Brain microvascular endothelial cell (primary cell): ENCODE measurements around the gene MACROD2.
"Not testable (repeated sequence)": the region's sequence is repeated elsewhere in the genome, so short reads cannot be mapped to it uniquely, and the experiment has no call there.

Experiments
- DNase-seq: peaks from one replicate; pipeline ENCODE4 v3.0.0-alpha.2; 2020
- H3K27ac ChIP-seq: fragments of 250-450 bp; sonication (Bioruptor Pico); 2 replicates; pipeline ENCODE4 v1.5.1; 2020; ENCODE audit warnings: mild to moderate bottlenecking, moderate library complexity
- H3K27me3 ChIP-seq: fragments of 250-450 bp; sonication (Bioruptor Pico); replicated peaks from 2 replicates; pipeline ENCODE4 v1.5.1; 2020; ENCODE audit warnings: mild to moderate bottlenecking
- H3K36me3 ChIP-seq: fragments of 250-450 bp; sonication (Bioruptor Pico); replicated peaks from 2 replicates; pipeline ENCODE4 v1.5.1; 2020; ENCODE audit warnings: mild to moderate bottlenecking
- H3K4me3 ChIP-seq: 2 replicates; pipeline ENCODE4 v1.5.1; 2011; ENCODE audit warnings: low read depth, mild to moderate bottlenecking, control low read depth, low read length, moderate library complexity
- in situ Hi-C: cut with HindIII; loops from 2 replicates; pipeline ENCODE4 v1.10.0; 2017; ENCODE audit warnings: low sequenced_read_pairs, low pct_ligation_motif_present
- TF ChIP-seq, protein P1 (sequence below): IDR thresholded peaks from 2 replicates; pipeline ENCODE4 v1.5.1; 2011; ENCODE audit warnings: low read depth, mild to moderate bottlenecking, moderate library complexity, low read length, control low read depth, inconsistent platforms; ENCODE audit errors: missing control alignments

The MACROD2 gene

DNA sequence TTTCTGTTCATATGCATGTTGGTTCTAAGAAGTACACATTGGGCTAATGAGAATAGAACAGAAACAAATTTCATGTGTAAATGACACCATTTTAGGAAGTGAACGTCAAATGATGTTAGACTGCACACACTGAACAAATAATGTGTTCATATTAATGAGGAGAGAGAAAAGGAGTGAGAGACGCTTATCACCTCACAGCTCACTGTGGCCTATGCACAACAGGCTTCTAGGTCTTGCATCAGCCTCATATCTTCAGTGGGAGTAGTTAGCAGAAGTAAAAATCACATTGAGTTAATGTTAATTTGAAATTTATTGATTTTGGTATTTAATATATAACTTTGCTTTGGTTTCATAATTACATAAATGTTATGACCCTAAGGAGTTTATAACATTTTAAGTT, 454.9 kb downstream of the MACROD2 start:
- DNase-seq, result no peak
- in situ Hi-C loops, result no loop called here
- H3K36me3 ChIP-seq, result no peaks in the 10 kb centered on the region
- no peak overlapping the region for H3K4me3 ChIP-seq
- H3K27ac ChIP-seq, result no peak overlapping the region
- TF ChIP-seq, protein P1, sequence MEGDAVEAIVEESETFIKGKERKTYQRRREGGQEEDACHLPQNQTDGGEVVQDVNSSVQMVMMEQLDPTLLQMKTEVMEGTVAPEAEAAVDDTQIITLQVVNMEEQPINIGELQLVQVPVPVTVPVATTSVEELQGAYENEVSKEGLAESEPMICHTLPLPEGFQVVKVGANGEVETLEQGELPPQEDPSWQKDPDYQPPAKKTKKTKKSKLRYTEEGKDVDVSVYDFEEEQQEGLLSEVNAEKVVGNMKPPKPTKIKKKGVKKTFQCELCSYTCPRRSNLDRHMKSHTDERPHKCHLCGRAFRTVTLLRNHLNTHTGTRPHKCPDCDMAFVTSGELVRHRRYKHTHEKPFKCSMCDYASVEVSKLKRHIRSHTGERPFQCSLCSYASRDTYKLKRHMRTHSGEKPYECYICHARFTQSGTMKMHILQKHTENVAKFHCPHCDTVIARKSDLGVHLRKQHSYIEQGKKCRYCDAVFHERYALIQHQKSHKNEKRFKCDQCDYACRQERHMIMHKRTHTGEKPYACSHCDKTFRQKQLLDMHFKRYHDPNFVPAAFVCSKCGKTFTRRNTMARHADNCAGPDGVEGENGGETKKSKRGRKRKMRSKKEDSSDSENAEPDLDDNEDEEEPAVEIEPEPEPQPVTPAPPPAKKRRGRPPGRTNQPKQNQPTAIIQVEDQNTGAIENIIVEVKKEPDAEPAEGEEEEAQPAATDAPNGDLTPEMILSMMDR, result no peak
- no peaks in the 10 kb centered on the region for H3K27me3 ChIP-seq

DNA sequence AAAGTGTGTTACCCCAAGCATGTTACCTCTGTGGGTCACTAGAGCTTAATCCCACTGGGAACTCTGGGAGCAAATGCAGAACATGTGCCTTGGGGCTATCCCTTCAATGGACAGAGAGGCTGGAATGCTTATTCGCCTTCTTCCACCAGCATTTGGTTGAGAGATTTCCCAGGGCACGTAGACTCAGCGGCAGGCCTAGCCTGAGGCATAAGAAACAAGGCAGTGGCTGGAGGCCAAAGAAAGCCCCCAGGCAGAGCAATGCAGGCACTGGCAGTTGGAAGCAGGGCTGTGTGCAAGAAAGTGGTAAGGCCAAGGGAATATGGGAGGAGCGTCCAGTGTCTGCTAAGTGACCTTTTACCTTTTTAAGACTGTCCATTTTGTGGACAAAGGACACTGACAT, 456.1 kb downstream of the MACROD2 start:
- H3K36me3 ChIP-seq, result no peaks in the 10 kb centered on the region
- H3K27ac ChIP-seq, result no peak overlapping the region
- TF ChIP-seq, protein P1, result no peak
- no peaks in the 10 kb centered on the region for H3K27me3 ChIP-seq
- DNase-seq, result no peak
- in situ Hi-C loops, result no loop called here
- no peak overlapping the region for H3K4me3 ChIP-seq

DNA sequence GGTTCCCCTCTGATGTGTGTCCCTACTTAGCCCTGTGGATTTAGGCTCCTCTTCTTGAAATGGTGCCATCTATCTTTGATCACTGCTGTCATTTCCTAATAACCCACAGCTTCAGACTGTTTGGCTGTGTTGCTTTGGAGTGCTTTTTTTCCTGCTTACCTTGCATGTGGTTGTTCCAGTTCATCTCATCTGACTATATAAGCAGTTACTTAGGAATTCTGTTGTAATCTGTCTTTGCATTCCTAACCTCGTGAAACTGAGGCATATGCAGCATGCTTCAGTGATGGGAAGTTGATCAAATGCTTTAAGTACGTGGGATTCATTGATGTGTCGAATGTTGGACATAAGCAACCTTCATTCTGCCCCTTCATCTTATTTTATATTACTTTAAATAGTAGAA, 457.9 kb downstream of the MACROD2 start:
- in situ Hi-C loops, result no loop called here
- no peaks in the 10 kb centered on the region for H3K36me3 ChIP-seq
- TF ChIP-seq, protein P1, result no peak
- no peak overlapping the region for H3K27ac ChIP-seq
- DNase-seq, result no peak
- H3K27me3 ChIP-seq, result no peaks in the 10 kb centered on the region
- H3K4me3 ChIP-seq, result no peak overlapping the region

DNA sequence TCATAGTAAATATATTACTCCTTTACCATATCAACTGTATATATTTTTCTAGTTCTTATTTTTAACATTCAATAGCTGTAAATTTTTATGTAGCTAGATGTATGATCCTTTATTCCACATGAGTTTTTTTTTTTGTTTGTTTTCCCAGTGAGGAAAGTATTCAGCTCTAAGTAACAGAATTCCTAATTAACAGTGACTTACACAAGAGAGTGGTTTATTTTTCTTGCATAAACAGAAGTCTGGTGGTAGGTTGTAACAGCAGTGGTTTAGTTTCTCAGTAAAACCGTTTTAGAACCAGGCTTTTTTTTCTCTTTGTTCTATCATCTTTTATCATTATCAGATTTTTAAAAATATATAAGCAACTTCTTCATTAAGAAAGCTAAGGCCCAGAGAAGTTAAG, 459.0 kb downstream of the MACROD2 start:
- H3K4me3 ChIP-seq, result no peak overlapping the region
- TF ChIP-seq, protein P1, result no peak
- H3K27ac ChIP-seq, result no peak overlapping the region
- no peak for DNase-seq
- in situ Hi-C loops, result no loop called here
- H3K27me3 ChIP-seq, result no peaks in the 10 kb centered on the region
- H3K36me3 ChIP-seq, result no peaks in the 10 kb centered on the region

DNA sequence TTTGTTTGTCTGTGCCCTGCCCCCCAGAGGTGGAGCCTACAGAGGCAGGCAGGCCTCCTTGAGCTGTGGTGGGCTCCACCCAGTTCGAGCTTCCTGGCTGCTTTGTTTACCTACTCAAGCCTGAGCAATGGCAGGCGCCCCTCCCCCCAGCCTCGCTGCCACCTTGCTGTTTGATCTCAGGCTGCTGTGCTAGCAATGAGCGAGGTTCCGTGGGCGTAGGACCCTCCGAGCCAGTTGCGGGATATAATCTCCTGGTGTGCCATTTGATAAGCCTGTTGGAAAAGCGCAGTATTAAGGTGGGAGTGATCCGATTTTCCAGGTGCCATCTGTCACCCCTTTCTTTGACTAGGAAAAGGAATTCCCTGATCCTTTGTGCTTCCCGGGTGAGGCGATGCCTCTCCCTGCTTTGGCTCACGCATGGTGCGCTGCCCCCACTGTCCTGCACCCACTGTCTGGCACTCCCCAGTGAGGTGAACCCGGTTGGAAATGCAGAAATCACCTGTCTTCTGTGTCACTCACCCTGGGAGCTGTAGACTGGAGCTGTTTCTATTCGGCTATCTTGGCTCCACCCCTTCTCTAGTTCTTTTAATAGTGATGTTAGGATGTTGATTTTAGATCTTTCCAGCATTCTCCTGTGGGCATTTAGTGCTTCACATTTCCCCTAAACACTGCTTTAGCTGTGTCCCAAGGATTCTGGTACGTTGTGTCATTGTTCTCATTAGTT, 471.9 kb downstream of the MACROD2 start:
- H3K4me3 ChIP-seq, in situ Hi-C loops, H3K27ac ChIP-seq, H3K36me3 ChIP-seq, H3K27me3 ChIP-seq, DNase-seq: not testable (repeated sequence)

- no peak overlapping the region for H3K27ac ChIP-seq
- H3K4me3 ChIP-seq, result no peak overlapping the region
- no peaks in the 10 kb centered on the region for H3K36me3 ChIP-seq
- in situ Hi-C loops, result no loop called here
- TF ChIP-seq, protein P1, result no peak
- H3K27me3 ChIP-seq, result no peaks in the 10 kb centered on the region
- DNase-seq, result no peak
Observed at GRCh38 chr20:14470231-14470899, 475.0 kb downstream of the MACROD2 start.
